Neural cell (in vitro differentiated cells): Measurements from ENCODE around the gene KLF16. TPM values are rescaled to one million over a fixed set of nuclear protein-coding genes. Genes with fewer than 3 reads are reported as not detected.
A peak's percentile ranks its signal among the peaks of the same experiment; 100 is the strongest.
"Not testable (repeated sequence)": the region's sequence is repeated elsewhere in the genome, so short reads cannot be mapped to it uniquely, and the experiment has no call there.

Experiments
- H2AFZ ChIP-seq: fragments of 200-600, 300-800 bp; sonication (generic), shearing (Covaris generic); 2 replicates; pipeline ENCODE4 v1.6.0; 2014; ENCODE audit warnings: low read depth, mild to moderate bottlenecking, antibody characterized with exemption, low read length, moderate library complexity
- H3F3A ChIP-seq: fragments of 200-600 bp; shearing (Covaris generic); 2 replicates; pipeline ENCODE4 v1.6.1; 2016; ENCODE audit warnings: mild to moderate bottlenecking, moderate library complexity, mixed read lengths, antibody characterized with exemption, low read length; ENCODE audit not compliant: insufficient read depth, poor library complexity, severe bottlenecking
- H3K27ac ChIP-seq: fragments of 200-600, 300-800 bp; sonication (generic), shearing (Covaris generic); 2 replicates; pipeline ENCODE4 v1.5.1; 2014; ENCODE audit warnings: mild to moderate bottlenecking, low read length, moderate library complexity
- H3K27me3 ChIP-seq: fragments of 300-800, 200-600 bp; sonication (generic), shearing (Covaris generic); 2 replicates; pipeline ENCODE4 v1.6.0; 2014; ENCODE audit warnings: mild to moderate bottlenecking, low read depth, low read length, moderate library complexity; ENCODE audit not compliant: insufficient read depth
- H3K36me3 ChIP-seq: fragments of 300-800, 200-600 bp; sonication (generic), shearing (Covaris generic); 2 replicates; pipeline ENCODE4 v1.5.1; 2014; ENCODE audit warnings: mild to moderate bottlenecking, antibody characterized with exemption, low read length, moderate library complexity; ENCODE audit not compliant: insufficient read depth
- H3K4me2 ChIP-seq: fragments of 300-800, 200-600 bp; sonication (generic), shearing (Covaris generic); 2 replicates; pipeline ENCODE4 v1.6.0; 2014; ENCODE audit warnings: mild to moderate bottlenecking, low read length
- H3K4me3 ChIP-seq: fragments of 300-800, 200-600 bp; sonication (generic), shearing (Covaris generic); 2 replicates; pipeline ENCODE4 v1.5.1; 2014; ENCODE audit warnings: mild to moderate bottlenecking, low read length, moderate library complexity
- H3K79me2 ChIP-seq: fragments of 200-600 bp; shearing (Covaris generic); replicated peaks from 2 replicates; pipeline ENCODE4 v1.6.0; 2014; ENCODE audit warnings: mild to moderate bottlenecking, low read length, moderate library complexity; ENCODE audit not compliant: insufficient read depth
- H3K9ac ChIP-seq: fragments of 300-800, 200-600 bp; sonication (generic), shearing (Covaris generic); 2 replicates; pipeline ENCODE4 v1.6.1; 2016; ENCODE audit warnings: mild to moderate bottlenecking, low read length, mixed read lengths
- H3K9me2 ChIP-seq: fragments of 200-600 bp; shearing (Covaris generic); 2 replicates; pipeline ENCODE4 v1.6.1; 2016; ENCODE audit warnings: mild to moderate bottlenecking, low read length, mixed read lengths; ENCODE audit not compliant: insufficient read depth
- H3K9me3 ChIP-seq: fragments of 200-600, 300-800 bp; sonication (generic), shearing (Covaris generic); 2 replicates; pipeline ENCODE4 v1.6.1; 2016; ENCODE audit warnings: mild to moderate bottlenecking, mixed run types, low read length, moderate library complexity, mixed read lengths
- H4K20me1 ChIP-seq: fragments of 200-600 bp; shearing (Covaris generic); 2 replicates; pipeline ENCODE4 v1.6.1; 2016; ENCODE audit warnings: mild to moderate bottlenecking, mixed run types; ENCODE audit not compliant: insufficient read depth
- EP300 ChIP-seq: fragments of 450-650 bp; conservative IDR thresholded peaks from 2 replicates; pipeline ENCODE4 v1.6.1; 2014; ENCODE audit warnings: antibody characterized with exemption, mild to moderate bottlenecking, moderate library complexity; ENCODE audit not compliant: poor library complexity, severe bottlenecking
- EZH2 ChIP-seq: fragments of 200-600, 300-800 bp; shearing (Covaris generic), sonication (generic); IDR thresholded peaks from 2 replicates; pipeline ENCODE4 v1.6.1; 2014; ENCODE audit warnings: antibody characterized with exemption, low read length, borderline replicate concordance, mild to moderate bottlenecking; ENCODE audit not compliant: insufficient read depth, poor library complexity, severe bottlenecking
- MXI1 ChIP-seq: fragments of 450-650 bp; conservative IDR thresholded peaks from 2 replicates; pipeline ENCODE4 v1.6.1; 2014; ENCODE audit warnings: antibody characterized with exemption, mild to moderate bottlenecking; ENCODE audit not compliant: poor library complexity, severe bottlenecking
- POLR2AphosphoS5 ChIP-seq: IDR thresholded peaks from 2 replicates; pipeline ENCODE4 v1.6.1; 2012
- RAD21 ChIP-seq: fragments of 450-650 bp; conservative IDR thresholded peaks from 2 replicates; pipeline ENCODE4 v1.6.1; 2014; ENCODE audit warnings: antibody characterized with exemption, mild to moderate bottlenecking, moderate library complexity
- SMC3 ChIP-seq: fragments of 450-650 bp; conservative IDR thresholded peaks from 2 replicates; pipeline ENCODE4 v1.6.1; 2014; ENCODE audit warnings: antibody characterized with exemption, mild to moderate bottlenecking, moderate library complexity; ENCODE audit not compliant: poor library complexity
- TAF1 ChIP-seq: IDR thresholded peaks from 2 replicates; pipeline ENCODE4 v1.6.1; 2012; ENCODE audit warnings: low read depth
- polyA plus RNA-seq: library from polyadenylated mRNA; depleted of rRNA; stranded (reverse); fragments of >200 nt; gene quantifications from 2 replicates; pipeline ENCODE4 v1.2.3, GENCODE V29; 2014
- TF ChIP-seq, protein P1 (sequence below): IDR thresholded peaks from 2 replicates; pipeline ENCODE4 v1.6.1; 2012; ENCODE audit warnings: borderline replicate concordance
- TF ChIP-seq, protein P2 (sequence below): fragments of 450-650 bp; IDR thresholded peaks from 2 replicates; pipeline ENCODE4 v1.5.1; 2014; ENCODE audit warnings: antibody characterized with exemption, mild to moderate bottlenecking, moderate library complexity; ENCODE audit not compliant: poor library complexity, severe bottlenecking

Gene KLF16
- polyA plus RNA-seq, 1 donor from 2014 or later, result 3.5 TPM

DNA sequence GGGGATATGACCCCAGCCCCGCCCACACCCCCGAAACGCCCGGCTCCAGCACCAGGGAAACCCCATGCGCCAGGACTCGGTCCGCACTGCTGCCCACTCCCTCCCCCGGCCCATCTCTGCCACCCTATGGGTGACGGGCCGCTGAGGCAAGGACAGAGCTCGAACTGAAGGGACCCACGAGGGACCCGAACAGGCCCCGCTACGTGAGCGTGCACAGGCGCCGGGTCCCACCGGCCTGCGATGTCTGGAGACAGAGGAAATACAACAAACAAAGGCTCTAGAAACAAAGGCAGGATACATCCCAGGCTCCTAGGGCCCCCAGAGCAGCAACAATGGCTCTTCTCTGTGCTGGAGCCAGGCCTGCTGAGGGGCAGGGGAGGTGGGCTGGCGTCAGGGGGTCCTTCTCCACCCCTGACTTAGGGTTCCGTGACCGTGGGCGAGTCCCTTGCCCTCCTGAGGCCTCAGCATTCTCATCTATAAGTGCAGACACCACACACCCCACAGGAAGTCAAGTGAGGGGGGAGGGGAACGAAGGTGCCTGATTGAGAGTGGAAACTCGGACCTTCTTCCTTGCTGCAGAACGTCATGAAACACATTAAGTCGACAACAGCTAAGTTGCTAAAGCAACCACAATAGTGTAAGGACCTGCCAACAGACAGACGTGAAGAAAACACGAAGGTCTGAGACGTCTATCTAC lies 18.9 kb upstream of the KLF16 start:
- no peak for TF ChIP-seq EP300
- TF ChIP-seq, protein P1, sequence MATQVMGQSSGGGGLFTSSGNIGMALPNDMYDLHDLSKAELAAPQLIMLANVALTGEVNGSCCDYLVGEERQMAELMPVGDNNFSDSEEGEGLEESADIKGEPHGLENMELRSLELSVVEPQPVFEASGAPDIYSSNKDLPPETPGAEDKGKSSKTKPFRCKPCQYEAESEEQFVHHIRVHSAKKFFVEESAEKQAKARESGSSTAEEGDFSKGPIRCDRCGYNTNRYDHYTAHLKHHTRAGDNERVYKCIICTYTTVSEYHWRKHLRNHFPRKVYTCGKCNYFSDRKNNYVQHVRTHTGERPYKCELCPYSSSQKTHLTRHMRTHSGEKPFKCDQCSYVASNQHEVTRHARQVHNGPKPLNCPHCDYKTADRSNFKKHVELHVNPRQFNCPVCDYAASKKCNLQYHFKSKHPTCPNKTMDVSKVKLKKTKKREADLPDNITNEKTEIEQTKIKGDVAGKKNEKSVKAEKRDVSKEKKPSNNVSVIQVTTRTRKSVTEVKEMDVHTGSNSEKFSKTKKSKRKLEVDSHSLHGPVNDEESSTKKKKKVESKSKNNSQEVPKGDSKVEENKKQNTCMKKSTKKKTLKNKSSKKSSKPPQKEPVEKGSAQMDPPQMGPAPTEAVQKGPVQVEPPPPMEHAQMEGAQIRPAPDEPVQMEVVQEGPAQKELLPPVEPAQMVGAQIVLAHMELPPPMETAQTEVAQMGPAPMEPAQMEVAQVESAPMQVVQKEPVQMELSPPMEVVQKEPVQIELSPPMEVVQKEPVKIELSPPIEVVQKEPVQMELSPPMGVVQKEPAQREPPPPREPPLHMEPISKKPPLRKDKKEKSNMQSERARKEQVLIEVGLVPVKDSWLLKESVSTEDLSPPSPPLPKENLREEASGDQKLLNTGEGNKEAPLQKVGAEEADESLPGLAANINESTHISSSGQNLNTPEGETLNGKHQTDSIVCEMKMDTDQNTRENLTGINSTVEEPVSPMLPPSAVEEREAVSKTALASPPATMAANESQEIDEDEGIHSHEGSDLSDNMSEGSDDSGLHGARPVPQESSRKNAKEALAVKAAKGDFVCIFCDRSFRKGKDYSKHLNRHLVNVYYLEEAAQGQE, result no peak
- H3F3A ChIP-seq, result no peaks in the 10 kb centered on the region
- H2AFZ ChIP-seq, result no peak overlapping the region
- H3K79me2 ChIP-seq, result peaks cover 27% of the 10 kb centered on the region
- H3K4me3 ChIP-seq, result peak overlapping the region; percentile 98
- no peak overlapping the region for H3K4me2 ChIP-seq
- H3K36me3 ChIP-seq, result no peaks in the 10 kb centered on the region
- no peaks in the 10 kb centered on the region for H3K27me3 ChIP-seq
- no peaks in the 10 kb centered on the region for H3K9me2 ChIP-seq
- H4K20me1 ChIP-seq, result peaks cover 8% of the 10 kb centered on the region
- no peak overlapping the region for H3K9ac ChIP-seq
- no peaks in the 10 kb centered on the region for H3K9me3 ChIP-seq
- H3K27ac ChIP-seq, result no peak overlapping the region

DNA sequence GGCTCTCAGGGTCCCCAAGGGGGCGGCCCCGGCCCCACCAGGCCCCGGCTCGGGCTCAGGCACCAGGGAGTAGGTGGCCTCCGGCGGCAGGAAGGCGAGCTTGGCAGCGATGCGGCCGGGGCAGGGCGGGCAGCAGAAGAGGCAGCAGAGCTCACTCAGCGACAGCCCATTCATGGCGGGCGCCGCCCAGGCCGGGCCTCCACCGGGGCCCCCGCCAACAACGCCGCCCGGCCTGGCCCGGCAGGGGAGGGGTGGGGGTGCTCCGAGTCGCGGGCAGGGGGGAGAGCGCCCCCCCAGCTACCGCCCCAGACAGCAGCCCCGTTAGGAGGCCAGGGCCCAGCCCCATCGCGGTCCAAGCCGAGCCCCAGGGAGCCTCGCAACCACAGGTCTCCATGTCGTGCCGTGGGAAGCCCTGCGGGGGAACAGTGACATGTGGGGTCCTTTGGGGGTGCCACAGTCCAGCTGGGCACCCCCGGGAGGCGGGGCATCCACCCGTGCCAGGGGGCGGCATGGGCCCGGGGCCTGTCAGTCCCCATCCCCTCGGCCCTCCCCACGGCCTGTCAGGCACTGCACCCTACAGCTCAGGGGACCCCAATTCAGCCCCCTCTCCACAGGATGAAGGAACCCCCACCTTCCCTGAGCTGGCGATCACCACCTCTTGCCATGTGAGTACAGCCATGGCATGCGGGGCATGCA lies 18.2 kb upstream of the KLF16 start:
- not testable (repeated sequence) for H4K20me1 ChIP-seq, H3K27ac ChIP-seq

DNA sequence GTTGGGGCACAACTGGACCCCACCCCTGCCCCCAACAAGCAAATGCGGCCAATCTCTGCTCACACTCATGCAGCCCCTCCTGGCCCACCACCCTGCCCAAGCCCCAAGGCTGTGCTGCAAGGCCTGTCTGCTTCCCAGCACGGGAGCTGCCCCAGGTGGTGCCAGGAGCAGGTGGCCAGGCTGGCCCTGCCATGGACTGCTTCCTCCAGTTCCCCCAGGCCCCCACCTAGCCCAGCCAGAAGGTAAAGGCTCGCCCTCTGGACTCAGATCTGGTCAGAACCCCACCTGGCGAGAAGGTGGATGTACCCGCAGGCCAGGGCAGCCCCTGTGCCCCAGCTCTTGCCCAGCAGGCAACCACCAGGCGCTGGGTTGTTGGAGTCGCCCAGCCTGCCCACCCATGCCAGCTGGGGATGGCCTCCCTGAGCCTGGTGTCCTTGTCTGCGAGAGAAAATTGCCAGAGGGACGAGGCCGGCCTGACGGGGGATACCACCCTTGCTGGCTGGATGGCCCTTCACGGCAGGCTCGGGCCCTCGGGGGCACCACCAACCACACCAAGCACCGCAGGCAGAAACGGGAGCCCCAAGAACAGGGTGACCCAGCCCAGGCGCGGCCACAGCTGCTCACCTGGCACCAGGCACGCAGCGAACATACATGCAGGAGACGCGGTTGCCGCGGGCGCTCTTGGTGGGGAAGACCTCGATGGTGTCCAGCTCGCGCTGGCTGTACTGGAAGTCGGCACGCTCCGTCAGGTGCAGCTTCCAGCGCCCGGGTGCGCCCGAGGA lies 17.4 kb upstream of the KLF16 start:
- Histone ChIP-seq H3K4me2 (no peak overlapping the region), H4K20me1 (peaks cover 8% of the 10 kb centered on the region), H3F3A (no peaks in the 10 kb centered on the region), H3K36me3 (no peaks in the 10 kb centered on the region), H3K9me2 (no peaks in the 10 kb centered on the region), H3K79me2 (peaks cover 27% of the 10 kb centered on the region), H3K27ac (no peak overlapping the region), H3K9me3 (no peaks in the 10 kb centered on the region), H3K27me3 (no peaks in the 10 kb centered on the region), H3K4me3 (no peak overlapping the region), H2AFZ (no peak overlapping the region), H3K9ac (no peak overlapping the region)
- TF ChIP-seq, protein P2, sequence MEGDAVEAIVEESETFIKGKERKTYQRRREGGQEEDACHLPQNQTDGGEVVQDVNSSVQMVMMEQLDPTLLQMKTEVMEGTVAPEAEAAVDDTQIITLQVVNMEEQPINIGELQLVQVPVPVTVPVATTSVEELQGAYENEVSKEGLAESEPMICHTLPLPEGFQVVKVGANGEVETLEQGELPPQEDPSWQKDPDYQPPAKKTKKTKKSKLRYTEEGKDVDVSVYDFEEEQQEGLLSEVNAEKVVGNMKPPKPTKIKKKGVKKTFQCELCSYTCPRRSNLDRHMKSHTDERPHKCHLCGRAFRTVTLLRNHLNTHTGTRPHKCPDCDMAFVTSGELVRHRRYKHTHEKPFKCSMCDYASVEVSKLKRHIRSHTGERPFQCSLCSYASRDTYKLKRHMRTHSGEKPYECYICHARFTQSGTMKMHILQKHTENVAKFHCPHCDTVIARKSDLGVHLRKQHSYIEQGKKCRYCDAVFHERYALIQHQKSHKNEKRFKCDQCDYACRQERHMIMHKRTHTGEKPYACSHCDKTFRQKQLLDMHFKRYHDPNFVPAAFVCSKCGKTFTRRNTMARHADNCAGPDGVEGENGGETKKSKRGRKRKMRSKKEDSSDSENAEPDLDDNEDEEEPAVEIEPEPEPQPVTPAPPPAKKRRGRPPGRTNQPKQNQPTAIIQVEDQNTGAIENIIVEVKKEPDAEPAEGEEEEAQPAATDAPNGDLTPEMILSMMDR, result no peak
- TF ChIP-seq POLR2AphosphoS5 (no peak), TAF1 (no peak), RAD21 (no peak), EZH2 (no peak), EP300 (no peak), MXI1 (no peak), SMC3 (no peak)
- TF ChIP-seq, protein P1, result no peak

More for the DNA sequence above, 18.2 kb upstream of the KLF16 start:
- H2AFZ ChIP-seq, H3K4me2 ChIP-seq, H3K9me3 ChIP-seq, H3K4me3 ChIP-seq, H3K9me2 ChIP-seq, H3K9ac ChIP-seq, H3K27me3 ChIP-seq, H3F3A ChIP-seq, H3K36me3 ChIP-seq: not testable (repeated sequence)
- peaks cover 27% of the 10 kb centered on the region for H3K79me2 ChIP-seq
